Spinal cord (tissue), 10 donors: Measurements from ENCODE around the gene ART3. TPM values are rescaled to one million over a fixed set of nuclear protein-coding genes. Genes with fewer than 3 reads are reported as not detected.
"Not testable (repeated sequence)": the region's sequence is repeated elsewhere in the genome, so short reads cannot be mapped to it uniquely, and the experiment has no call there.

ENCODE experiments used
- DNase-seq, 6 donors: peaks; one replicate each; pipeline versions ENCODE4 v3.0.0 to v3.0.0-alpha.2; 2013 to 2015; ENCODE audit warnings: low spot score in 6 of 6, low read depth in 4 of 6
- H3K27ac ChIP-seq: one replicate; pipeline ENCODE4 v1.5.1; 2013; ENCODE audit warnings: low read depth, low read length, control low read depth
- H3K27me3 ChIP-seq: one replicate; pipeline ENCODE4 v1.6.1; 2013; ENCODE audit warnings: low read length; ENCODE audit not compliant: control insufficient read depth, insufficient read depth
- H3K36me3 ChIP-seq: one replicate; pipeline ENCODE4 v1.6.1; 2013; ENCODE audit warnings: low read length; ENCODE audit not compliant: control insufficient read depth, insufficient read depth
- H3K4me1 ChIP-seq: one replicate; pipeline ENCODE4 v1.6.1; 2013; ENCODE audit warnings: low read length; ENCODE audit not compliant: control insufficient read depth, insufficient read depth
- H3K4me3 ChIP-seq: one replicate; pipeline ENCODE4 v1.5.1; 2013; ENCODE audit warnings: low read depth, low read length, control low read depth
- H3K9me3 ChIP-seq: one replicate; pipeline ENCODE4 v1.6.1; 2013; ENCODE audit warnings: low read length; ENCODE audit not compliant: control insufficient read depth, insufficient read depth
- WGBS: methylation state at CpG from one replicate; pipeline ENCODE4 v1.1.5; 2013; ENCODE audit warnings: missing lambda C conversion rate; ENCODE audit not compliant: insufficient coverage; 5-methylcytosine and 5-hydroxymethylcytosine counted together
- polyA plus RNA-seq, 2 donors: library from polyadenylated mRNA; unstranded; fragments of 120-200 nt; gene quantifications; one replicate each; pipeline ENCODE4 v1.2.1, GENCODE V29; 2013; ENCODE audit not compliant: insufficient read length in 2 of 2
- total RNA-seq, 2 donors: library from RNA; depleted of rRNA in 1 of 2; stranded (reverse); fragments of 120-200 nt in 1 of 2; fragments of >200 nt in 1 of 2; gene quantifications; one replicate each; pipeline versions ENCODE4 v1.2.3 to v1.2.4, GENCODE V29; 2013 to 2014
- donor health status: healthy.

The ART3 gene
- total and polyA plus RNA-seq, 4 donors: 4.0 to 7.6 (median 4.2) TPM

DNA sequence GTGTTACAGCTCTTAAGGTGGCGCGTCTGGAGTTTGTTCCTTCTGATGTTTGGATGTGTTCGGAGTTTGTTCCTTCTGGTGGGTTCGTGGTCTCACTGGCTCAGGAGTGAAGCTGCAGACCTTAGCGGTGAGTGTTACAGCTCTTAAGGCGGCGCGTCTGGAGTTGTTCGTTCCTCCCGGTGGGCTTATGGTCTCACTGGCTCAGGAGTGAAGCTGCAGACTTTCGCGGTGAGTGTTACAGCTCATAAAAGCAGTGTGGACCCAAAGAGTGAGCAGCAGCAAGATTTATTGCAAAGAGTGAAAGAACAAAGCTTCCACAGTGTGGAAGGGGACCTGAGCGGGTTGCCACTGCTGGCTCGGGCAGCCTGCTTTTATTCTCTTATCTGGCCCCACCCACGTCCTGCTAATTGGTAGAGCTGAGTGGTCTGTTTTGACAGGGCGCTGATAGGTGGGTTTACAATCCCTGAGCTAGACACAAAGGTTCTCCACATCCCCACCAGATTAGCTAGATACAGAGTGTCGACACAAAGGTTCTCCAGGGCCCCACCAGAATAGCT lies 24.6 kb upstream of the ART3 start:
- H3K9me3 ChIP-seq, DNase-seq, H3K27ac ChIP-seq, H3K27me3 ChIP-seq, H3K4me1 ChIP-seq, H3K4me3 ChIP-seq, H3K36me3 ChIP-seq: not testable (repeated sequence)
- WGBS: 84% methylated on average over 9 of the region's 17 CpGs

DNA sequence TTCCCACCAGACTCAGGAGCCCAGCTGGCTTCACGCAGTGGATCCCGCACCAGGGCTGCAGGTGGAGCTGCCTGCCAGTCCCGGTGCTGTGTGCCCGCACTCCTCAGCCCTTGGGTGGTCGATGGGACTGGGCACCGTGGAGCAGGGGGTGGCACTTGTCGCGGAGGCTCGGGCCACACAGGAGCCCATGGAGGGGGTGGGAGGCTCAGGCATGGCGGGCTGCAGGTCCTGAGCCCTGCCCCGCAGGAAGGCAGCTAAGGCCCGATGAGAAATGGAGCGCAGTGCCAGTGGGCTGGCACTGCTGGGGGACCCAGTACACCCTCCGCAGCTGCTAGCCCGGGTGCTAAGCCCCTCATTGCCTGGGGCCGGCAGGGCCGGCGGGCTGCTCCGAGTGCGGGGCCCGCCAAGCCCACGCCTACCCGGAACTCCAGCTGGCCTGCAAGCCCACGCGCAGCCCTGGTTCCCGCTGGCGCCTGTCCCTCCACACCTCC lies 23.9 kb upstream of the ART3 start:
- 86% methylated on average over 16 of the region's 27 CpGs for WGBS
- H3K36me3 ChIP-seq, DNase-seq, H3K27ac ChIP-seq, H3K4me3 ChIP-seq, H3K27me3 ChIP-seq, H3K9me3 ChIP-seq, H3K4me1 ChIP-seq: not testable (repeated sequence)

DNA sequence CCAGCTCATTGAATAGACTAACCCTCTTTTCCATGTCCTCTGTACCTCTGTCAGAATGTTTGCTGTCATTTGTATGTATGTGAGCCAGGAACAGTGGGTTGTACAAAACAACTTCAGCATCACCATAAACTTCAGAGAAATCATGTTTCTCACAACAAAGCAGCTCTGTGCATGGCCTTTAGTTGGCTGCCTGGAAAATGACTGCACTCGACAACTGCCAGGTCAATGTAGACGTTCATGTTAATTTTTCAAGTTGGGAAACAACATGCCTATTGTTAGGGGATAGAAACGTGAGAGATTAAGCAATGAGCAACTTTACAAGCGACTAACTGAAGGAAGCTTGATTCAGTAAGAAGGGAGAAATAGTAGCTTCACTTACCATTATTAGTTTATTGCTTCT lies 20.8 kb upstream of the ART3 start:
- H3K27me3 ChIP-seq: no peaks in the 10 kb centered on the region
- WGBS: no CpG with 5 or more reads among the region's 4 CpGs
- DNase-seq: peak in 2 of 6 donors; percentile 29 to 47

DNA sequence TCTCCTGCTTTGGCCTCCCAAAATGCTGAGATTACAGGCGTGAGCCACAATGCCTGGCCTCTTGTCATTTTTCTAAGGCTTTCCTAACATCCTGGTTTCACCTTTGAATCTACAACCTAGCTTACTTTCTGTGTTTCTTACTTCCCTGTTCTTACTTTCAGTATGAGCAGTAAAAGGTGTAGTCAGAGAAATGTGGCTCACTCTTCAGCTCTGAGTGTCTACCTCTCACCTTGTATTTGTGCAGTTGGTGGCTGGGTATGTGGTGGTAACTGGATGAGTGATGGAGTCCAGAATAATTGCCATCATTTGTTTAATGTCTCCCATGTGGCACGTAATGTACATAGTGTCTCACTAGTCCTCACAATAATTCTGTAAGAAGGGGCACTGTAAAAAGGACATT lies 19.5 kb upstream of the ART3 start:
- Histone ChIP-seq H3K27me3 (no peaks in the 10 kb centered on the region), H3K4me3 (peak overlapping the region; percentile 11), H3K9me3 (no peaks in the 10 kb centered on the region), H3K4me1 (no peaks in the 10 kb centered on the region), H3K36me3 (no peaks in the 10 kb centered on the region), H3K27ac (no peak overlapping the region)
- DNase-seq: no peak
- 100% methylated on average over 1 of the region's 2 CpGs for WGBS

More for the DNA sequence above, 20.8 kb upstream of the ART3 start:
- no peaks in the 10 kb centered on the region for H3K36me3 ChIP-seq
- no peaks in the 10 kb centered on the region for H3K9me3 ChIP-seq
- H3K4me3 ChIP-seq: no peak overlapping the region
- H3K27ac ChIP-seq: peak overlapping the region; percentile 57
- no peaks in the 10 kb centered on the region for H3K4me1 ChIP-seq

DNA sequence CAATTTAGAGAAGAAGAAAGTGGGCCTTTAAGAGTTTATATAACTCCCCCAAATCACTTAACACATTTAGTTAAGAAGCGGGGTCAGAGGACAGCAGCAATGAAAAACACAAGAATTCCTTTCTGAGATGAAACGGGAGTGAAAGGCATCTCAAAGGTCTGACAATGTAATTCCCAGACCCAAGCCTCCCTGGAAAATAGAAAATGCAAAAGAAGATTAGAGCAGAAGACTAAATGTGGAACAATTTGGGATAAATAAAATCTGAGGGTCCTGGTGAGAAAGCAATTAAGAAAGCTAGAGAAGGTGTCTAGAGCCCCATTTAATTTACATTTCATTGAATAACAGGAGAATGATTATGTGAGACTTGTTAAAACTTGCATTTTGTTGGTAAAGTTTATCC lies 19.1 kb upstream of the ART3 start:
- Histone ChIP-seq H3K4me3 (peak overlapping the region; percentile 11), H3K4me1 (no peaks in the 10 kb centered on the region), H3K27me3 (no peaks in the 10 kb centered on the region), H3K9me3 (no peaks in the 10 kb centered on the region), H3K27ac (no peak overlapping the region), H3K36me3 (no peaks in the 10 kb centered on the region)
- peak in 1 of 6 donors; percentile 39 for DNase-seq
- 43% methylated on average over 1 of the region's 2 CpGs for WGBS

DNA sequence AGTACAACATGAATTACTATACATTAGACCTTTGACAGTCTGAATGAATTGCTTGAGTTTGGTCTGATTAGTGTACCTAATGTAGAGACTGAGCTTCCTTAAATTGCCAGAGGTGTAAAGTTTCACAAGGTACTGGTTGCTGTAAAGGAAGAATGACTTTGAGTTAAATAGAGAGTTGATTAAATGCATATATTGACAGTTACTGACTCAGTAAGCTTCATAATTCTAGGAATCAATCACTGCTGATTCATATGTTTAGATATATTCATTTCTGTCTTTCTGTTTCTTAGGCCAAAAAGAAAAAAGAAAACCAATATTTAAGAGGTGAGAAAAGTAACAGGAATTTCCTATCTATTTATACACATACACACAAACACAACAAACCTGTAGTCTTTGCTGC lies 16.2 kb upstream of the ART3 start:
- no peak for DNase-seq
- H3K9me3 ChIP-seq: no peaks in the 10 kb centered on the region
- no peaks in the 10 kb centered on the region for H3K27me3 ChIP-seq
- H3K4me3 ChIP-seq: no peak overlapping the region
- H3K4me1 ChIP-seq: no peaks in the 10 kb centered on the region
- H3K36me3 ChIP-seq: no peaks in the 10 kb centered on the region
- H3K27ac ChIP-seq: no peak overlapping the region

DNA sequence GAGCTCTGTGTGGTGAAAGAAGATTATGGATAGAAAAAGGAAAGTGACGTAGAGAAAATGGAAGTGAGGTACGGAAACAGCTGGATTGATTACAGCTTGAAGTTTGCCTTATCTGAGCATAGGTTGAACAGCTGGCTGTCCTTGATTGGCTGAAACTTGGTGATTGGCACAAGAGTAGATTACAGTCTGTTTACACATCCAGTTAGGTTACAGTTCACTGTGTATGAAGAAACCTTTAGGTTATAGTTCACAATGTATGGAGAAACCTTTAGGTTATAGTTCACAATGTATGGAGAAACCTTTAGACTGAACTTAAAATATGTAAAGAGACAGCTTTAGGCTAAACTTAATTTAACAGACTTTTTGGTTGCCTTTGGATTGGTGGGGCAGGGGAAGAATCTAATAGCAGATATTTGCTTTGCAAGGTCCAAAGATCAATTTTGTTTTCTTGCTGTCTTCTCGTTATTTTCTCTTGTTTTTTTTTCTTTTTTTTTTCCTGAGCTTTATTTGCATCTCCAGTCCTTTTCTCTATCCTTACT lies 15.6 kb upstream of the ART3 start:
- no peak overlapping the region for H3K27ac ChIP-seq
- no peak for DNase-seq
- H3K36me3 ChIP-seq: no peaks in the 10 kb centered on the region
- no peaks in the 10 kb centered on the region for H3K27me3 ChIP-seq
- H3K9me3 ChIP-seq: no peaks in the 10 kb centered on the region
- no peaks in the 10 kb centered on the region for H3K4me1 ChIP-seq
- no peak overlapping the region for H3K4me3 ChIP-seq
- WGBS: 58% methylated on average over 2 of the region's 3 CpGs

DNA sequence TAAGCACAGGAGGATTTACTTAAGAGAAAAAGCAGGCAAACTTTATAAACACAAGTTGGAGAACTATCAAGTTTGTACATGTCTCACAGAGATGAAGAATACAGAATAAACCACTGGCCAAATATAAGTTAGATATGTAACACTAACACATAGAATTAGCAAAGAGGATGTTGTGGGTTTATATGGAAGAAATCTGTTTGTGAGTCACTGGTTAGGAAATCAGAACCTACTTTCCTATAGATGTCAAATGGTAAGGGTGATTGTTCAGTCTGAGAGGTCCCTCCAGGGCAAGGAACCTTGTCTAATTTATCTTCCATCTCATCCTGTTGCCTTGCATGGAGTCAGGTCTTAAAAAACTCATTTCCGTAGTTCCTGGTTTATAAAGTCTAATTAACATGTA lies 14.8 kb upstream of the ART3 start:
- no CpG with 5 or more reads among the region's 1 CpG for WGBS
- H3K27me3 ChIP-seq: no peaks in the 10 kb centered on the region
- no peak overlapping the region for H3K4me3 ChIP-seq
- H3K27ac ChIP-seq: no peak overlapping the region
- H3K36me3 ChIP-seq: no peaks in the 10 kb centered on the region
- no peak for DNase-seq
- H3K9me3 ChIP-seq: no peaks in the 10 kb centered on the region
- no peaks in the 10 kb centered on the region for H3K4me1 ChIP-seq

DNA sequence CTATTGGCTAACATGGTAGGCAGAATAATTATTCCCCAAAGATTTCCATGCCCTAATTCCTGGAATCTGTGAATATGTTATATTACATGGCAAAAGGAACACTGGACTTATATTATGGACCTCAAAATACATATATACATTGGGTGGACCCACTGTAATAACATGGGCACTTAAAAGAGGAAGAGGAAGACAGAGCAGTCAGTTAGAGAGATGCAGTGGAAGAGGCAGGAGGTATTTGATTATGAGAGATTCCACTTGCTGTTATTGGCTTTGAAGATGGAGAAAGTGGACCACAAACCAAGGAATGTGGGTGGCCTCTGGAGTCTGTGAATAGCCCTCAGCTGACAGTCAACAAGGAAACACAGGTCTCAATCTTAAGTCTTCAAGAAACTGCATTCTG lies 14.0 kb upstream of the ART3 start:
- no peaks in the 10 kb centered on the region for H3K27me3 ChIP-seq
- H3K27ac ChIP-seq: no peak overlapping the region
- no peaks in the 10 kb centered on the region for H3K9me3 ChIP-seq
- no peak for DNase-seq
- H3K4me3 ChIP-seq: no peak overlapping the region
- H3K4me1 ChIP-seq: no peaks in the 10 kb centered on the region
- no peaks in the 10 kb centered on the region for H3K36me3 ChIP-seq

DNA sequence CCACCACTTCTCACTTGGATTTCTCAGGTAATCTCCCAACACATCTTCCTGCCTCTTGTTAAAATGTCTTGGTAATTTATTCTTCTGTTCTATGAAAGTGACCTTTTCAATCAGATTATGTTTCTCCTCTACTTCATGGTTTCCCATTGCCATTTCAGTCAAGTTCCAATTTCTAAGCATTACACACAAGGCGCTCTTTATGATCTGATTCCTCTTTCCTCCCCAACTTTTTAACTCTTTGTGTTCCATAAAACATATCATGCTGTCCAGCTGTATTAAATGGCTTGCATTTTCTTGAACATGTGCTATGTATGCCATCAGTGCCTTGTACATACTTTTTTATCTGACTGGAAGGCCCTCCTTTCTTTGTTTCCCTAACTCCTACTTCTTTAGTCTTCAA lies 13.1 kb upstream of the ART3 start:
- no peaks in the 10 kb centered on the region for H3K27me3 ChIP-seq
- H3K9me3 ChIP-seq: no peaks in the 10 kb centered on the region
- no peak for DNase-seq
- 100% methylated on average over 1 of the region's 1 CpG for WGBS
- H3K36me3 ChIP-seq: no peaks in the 10 kb centered on the region
- no peak overlapping the region for H3K27ac ChIP-seq
- no peak overlapping the region for H3K4me3 ChIP-seq
- no peaks in the 10 kb centered on the region for H3K4me1 ChIP-seq
